ENCODE data around the gene PTK7.
"Not testable (repeated sequence)": the region's sequence is repeated elsewhere in the genome, so short reads cannot be mapped to it uniquely, and the experiment has no call there.

Gene PTK7

GRCh38 chr6:43054206-43054943 is 21.7 kb upstream of the PTK7 start:
- no peak for DNase-seq

GRCh38 chr6:43055966-43056365 is 20.1 kb upstream of the PTK7 start:
- DNase-seq = no peak

- no peak for DNase-seq
Measured at GRCh38 chr6:43058531-43058930, 17.6 kb upstream of the PTK7 start.

- DNase-seq = peak; percentile 94 to 95
Measured at GRCh38 chr6:43059168-43060033, 16.7 kb upstream of the PTK7 start, which contains the start of the genes KLC4 and MRPL2. Gene KLC4, plus strand, starts transcription at chr6:43059631. Its CDS starts 1,705 bp downstream, at chr6:43061336. Gene MRPL2, minus strand, starts transcription at chr6:43059434. Its CDS starts 53 bp downstream, at chr6:43059381.

GRCh38 chr6:43060034-43060754 is 15.9 kb upstream of the PTK7 start:
- DNase-seq = no peak

GRCh38 chr6:43060755-43061633 is 15.1 kb upstream of the PTK7 start:
- no peak for DNase-seq

GRCh38 chr6:43061861-43062260 is 14.3 kb upstream of the PTK7 start:
- no peak for DNase-seq

- no peak for DNase-seq
Measured at GRCh38 chr6:43062818-43063217, 13.3 kb upstream of the PTK7 start.

GRCh38 chr6:43070028-43070632 is 6.0 kb upstream of the PTK7 start:
- DNase-seq = no peak

GRCh38 chr6:43074847-43075669 is 1.1 kb upstream of the PTK7 start:
- DNase-seq = no peak

- no peak for DNase-seq
Measured at GRCh38 chr6:43076464-43077332, 584 bp downstream of the PTK7 start.

- DNase-seq = no peak
Measured at GRCh38 chr6:43077333-43077809, 1.3 kb downstream of the PTK7 start.

GRCh38 chr6:43077981-43078511 is 1.9 kb downstream of the PTK7 start:
- DNase-seq = no peak

- no peak for DNase-seq
Measured at GRCh38 chr6:43078691-43079090, 2.6 kb downstream of the PTK7 start.

GRCh38 chr6:43081043-43081442 is 4.9 kb downstream of the PTK7 start:
- no peak for DNase-seq

- DNase-seq = not testable (repeated sequence)
Measured at GRCh38 chr6:43081922-43082321, 5.8 kb downstream of the PTK7 start.

GRCh38 chr6:43082806-43083655 is 6.9 kb downstream of the PTK7 start:
- DNase-seq = no peak

GRCh38 chr6:43086022-43086658 is 10.0 kb downstream of the PTK7 start:
- peak in 1 of 2 donors; percentile 10 for DNase-seq
